GM21423 (cell line): ENCODE measurements around the gene KCNK1.

ENCODE experiments used
- ATAC-seq: cut with Tn5 transposase; IDR thresholded peaks from one replicate; pipeline ENCODE4 v1.9.1; 2021; ENCODE audit warnings: mild to moderate bottlenecking, moderate library complexity; ENCODE audit not compliant: unreplicated experiment

KCNK1 gene

DNA sequence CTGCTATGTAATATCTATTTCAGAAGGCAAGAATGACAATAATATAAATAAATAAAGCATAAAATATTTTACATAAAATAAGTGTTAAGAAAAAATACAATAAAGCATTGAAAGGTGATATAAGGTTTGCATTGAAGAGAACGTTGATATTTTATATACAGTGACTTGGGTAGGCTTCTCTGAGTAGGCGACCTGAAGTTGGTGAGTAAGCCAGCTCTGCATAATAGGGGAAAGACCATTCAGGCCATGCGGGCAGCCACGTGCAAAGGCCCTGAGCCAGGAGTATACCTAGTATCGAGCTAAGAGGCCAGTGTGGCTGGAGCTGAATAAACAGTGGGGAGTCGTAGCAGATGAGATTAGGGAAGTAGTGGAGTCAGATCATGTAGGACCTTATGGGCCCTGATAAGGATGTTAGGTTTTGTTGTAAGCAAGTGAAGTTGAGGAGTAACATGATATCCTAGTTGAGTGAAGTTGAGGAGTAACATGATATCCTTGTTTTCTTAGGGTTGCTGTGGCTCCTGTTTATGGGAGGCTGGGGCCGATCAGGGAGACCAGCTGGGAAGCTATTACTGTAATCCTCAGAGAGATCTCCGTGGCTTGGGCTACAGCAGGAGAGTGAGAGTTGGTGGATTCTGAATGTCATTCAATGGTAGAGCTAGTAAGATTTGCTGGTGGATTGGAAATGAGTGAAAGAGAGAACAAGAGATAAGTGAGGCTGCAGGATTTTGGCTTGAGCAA is 22.0 kb downstream of the KCNK1 start:
- ATAC-seq = no peak

DNA sequence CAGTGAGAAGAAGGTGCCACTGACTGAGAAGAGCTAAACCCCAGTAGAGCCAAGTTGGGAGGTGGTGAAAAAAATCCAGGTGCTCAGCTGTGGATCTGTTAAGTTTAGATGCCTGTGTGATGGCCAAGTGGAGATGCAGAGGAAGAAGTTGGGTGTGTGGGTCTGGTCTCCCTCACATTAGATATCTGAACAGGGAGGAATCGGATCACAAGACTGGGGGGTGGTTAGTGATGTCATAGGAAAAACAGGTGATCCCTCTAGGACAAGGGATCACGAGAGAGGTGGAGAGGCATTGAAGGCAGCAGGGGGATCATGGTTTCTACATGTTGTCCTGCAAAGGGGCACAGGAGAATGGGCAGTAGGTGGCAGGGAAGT is 22.6 kb downstream of the KCNK1 start:
- ATAC-seq = no peak

DNA sequence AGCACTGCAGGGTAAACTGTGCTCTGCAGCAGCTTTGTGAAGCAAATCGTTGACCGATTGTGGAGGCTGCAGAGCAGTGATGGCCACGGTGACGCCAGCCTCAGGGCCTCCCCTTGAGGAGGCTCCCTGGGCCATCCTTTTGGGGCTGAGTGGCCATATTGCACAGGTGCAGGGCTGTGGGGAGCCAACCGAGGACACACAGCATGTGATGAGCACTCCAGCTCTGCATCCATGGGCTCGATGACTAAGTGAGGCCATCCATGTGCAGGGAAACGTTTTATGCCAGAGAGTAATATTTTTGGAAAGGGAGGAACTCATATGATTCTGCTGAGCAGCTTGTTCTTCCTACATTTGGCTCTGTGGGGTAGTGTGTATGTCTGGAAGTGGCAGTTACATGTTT is 24.6 kb downstream of the KCNK1 start:
- no peak for ATAC-seq

DNA sequence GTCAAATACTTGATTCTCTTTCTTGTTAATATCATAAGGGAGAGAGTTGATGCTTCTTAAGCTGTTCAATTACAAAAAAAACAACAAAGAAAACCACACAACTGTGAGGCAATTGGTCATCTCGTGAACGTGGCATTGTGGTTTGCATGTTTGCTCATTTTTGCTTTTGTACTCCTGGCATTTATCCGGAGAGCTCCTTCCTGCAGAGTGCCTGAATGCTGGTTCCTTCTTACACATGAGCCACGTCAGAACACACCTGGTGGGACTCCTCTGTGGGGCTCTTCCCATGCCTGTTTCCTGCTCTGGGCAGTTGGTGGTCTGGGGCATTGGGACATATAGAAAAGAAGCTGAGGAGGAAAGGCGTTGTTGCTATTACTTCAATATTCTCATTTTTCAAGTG is 25.7 kb downstream of the KCNK1 start:
- ATAC-seq = no peak

DNA sequence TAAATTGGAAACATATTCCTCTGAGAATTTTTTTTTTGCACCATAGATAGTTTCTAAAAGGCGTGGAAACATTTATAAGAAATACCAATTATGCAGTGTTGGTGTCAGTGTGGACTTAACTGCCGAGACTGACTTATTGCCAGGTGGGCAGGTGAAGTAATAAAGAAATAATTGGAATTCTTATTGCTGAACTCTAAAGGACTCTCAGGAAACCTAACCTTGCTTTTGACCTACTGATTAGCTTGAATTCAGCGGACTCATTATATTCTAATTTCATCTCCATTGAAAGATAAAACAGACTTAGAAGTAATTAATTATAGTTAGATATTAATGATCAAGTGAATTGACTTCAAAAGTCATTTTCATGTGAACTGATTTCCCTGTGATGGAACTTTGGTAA is 26.3 kb downstream of the KCNK1 start:
- no peak for ATAC-seq

DNA sequence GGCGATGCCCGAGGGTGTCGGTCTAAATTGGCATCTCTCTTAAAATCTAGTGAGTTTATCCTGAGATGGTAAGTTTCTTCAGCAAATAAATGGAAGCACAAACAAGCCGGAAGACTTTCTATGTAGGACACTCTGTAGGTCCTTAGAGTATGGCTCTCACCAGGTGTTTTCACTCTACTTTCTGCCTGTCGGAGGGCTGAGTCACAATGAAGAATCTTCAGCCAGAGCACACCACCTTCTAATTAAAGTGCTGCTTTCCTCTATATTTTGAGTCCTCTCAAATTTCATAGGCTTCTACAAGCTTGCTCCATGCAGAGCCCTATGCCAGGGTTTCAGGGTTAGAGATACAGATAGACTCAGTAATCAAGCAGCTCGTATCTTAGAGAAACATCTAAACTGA is 27.1 kb downstream of the KCNK1 start:
- ATAC-seq = no peak

DNA sequence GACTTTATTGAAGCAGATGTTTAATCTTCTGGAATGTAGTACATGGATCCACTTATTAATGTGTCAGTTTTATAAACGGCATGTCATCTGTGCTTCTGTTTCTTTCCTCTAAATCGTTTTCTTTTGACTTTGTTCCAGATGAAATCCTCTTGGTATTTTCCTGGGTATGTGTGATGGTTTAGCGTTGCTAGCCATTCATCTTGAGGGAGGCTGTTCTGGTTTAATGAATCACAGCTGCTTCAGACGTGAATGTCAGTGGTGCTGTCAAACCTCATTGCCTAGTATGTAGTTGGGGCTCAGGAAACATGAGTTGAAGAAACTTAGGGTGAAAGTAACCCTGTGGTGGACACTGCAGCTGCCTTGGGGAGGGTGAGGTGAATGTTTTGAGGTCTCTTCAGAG is 33.2 kb downstream of the KCNK1 start:
- no peak for ATAC-seq

DNA sequence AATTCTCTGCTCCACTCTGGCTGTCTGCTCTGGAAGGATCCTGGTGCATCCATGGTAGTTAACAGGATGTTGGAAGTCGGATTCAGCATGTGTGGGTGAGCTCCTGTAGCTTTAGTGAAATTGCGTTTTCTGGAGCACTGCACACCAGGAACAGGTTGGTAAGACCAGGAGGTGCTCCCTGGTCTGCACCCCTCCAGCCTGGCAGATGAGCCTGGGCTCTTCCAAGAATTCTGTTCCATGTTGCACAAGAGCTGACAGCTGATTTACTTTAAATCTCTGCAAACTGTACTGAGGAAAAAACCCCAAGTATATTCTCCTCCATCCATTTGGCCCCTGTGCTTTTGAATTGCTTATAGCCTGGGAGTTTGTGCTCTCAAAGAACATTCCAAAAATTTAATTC is 33.7 kb downstream of the KCNK1 start:
- ATAC-seq = no peak

DNA sequence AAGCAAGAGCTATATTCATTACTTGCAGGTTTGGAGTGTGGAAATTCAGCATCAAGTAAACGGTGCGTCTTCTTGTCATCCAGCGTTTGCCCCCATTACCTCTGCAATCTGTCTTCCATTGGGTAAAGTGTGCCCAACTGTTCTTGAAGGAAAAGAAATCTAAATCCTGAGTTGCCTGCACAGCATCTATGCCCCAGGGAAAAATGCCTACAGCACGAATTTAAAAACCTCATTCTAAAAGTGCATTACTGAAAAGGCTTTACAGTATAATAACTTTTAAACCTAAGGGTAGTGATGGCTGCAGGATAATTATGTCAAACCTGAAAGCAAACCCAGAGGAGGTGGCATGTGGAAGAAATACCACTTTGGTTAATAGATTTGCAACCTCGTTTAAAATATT is 37.2 kb downstream of the KCNK1 start:
- no peak for ATAC-seq

DNA sequence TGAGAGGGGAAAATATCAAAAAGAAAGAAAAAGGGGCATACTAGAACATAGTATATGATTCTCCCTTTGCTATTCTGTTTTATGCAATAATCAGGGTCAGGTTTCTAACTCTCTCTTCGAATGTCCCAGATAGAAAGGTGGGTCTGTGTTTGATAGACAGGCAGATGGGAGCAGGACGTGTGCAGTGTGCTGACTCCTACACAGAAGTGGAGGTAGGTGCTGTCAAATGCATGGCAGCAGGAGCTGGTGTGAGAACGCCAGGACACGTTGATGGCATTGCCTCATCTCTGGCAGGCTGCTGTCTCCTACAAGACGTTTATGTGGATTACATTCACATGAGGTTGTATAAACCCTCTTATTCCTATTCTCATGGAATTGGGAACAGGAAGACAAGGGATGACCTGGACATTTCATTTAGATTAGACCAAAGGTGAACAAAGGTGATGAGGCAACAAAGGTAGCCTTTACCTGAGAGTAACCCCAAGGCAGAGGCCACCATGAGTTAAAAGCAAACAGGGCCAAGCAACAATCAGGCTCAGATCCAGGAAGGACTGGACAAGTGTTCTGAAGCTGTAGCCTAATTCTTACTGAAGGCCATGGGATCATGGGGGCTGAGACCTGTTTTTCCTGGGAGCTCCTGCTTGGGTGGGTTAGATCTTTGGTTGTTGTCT is 37.8 kb downstream of the KCNK1 start:
- ATAC-seq = no peak

DNA sequence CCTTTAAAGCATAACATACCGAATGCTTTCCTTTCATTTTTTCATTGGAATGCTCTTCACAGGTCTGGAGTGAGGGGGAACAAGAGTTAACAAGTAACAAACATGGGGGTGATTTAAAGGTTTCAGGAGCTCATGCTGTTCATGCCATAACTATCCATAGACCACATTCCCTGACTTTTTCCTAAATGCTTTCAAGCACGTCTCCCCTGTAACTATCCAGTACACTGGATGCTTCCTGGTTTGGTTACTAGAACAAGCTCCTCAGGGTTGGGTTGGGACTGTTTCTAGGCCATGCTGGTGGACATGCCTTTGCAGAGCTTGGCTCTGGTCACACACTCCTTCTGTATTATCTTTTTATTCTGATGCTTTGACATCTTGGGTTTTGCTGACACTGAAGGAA is 38.6 kb downstream of the KCNK1 start:
- ATAC-seq = no peak

DNA sequence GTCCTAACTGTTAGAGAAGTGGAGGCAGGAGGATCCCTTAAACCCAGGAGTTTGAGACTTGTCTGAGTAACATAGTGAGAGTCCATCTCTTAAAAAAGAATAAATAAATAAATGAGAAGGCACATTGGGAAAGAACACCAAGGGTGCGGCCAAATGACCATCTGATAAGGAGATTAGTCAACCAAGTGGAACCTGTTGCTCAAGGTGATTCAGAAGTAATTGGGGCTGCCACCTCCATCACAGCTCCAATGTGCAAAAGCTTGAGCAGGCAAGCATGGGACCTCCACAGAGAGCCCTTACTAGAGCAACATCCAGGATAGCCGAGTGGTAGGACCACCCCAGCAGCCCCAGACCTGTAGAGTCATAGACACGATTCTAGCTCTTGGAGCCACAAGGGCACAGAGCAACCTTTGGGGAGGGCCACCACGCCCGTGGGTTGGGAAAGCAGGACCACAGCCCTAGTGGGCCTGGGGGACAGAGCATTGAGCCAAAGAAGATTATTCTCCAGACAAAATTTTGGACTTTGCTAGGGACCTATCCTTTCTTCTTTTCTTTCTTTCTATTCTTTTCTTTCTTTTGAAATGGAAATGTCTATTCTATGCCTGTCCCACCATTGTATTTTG is 40.9 kb downstream of the KCNK1 start:
- no peak for ATAC-seq

DNA sequence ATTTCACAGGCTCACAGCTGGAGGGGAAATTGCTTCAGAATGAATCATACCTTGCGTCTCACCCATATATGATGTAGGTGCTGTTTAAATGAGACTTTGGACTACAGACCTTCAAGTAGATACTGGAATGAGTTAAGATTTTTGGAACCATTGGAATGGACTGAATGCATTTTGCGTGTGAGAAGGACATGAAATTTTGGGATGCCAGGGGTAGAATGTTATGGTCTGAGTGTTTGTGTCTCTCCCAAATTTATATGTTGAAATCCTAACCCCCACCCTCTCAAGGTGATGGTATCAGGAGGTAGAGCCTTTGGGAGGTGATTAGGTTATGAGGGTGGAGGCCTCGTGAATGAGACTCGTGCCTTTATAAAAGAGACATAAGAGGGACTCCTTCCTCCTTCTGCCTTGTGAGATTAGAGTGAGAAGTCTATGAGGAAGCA is 41.4 kb downstream of the KCNK1 start:
- no peak for ATAC-seq

DNA sequence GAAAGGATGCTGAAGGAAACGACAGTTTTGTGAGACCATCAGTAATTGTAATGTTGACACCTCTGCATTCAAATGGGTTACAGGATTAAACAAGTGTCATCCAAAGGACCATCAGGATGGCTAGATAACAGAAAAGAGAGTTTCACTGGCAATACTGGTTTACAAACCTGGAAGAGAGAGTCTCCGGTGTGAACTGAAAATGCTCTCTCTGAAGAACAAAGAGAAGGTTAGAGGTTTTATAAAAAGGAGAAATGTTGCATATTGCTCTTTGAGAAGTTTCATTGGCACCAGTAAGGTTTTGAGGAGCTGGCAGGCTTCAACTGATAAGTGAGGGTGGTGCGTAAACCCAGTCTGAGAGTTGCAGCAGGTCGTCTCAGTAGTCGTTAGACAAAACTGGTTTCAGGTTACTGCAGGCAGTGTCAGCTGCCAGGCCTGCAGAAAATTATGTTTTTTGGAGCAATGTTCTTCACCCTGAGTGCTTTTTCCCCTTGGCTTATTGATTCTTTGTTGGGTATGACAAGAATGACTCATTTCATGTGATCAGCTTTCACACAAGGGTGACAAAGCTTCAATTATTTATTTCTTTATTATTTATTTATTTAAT is 42.2 kb downstream of the KCNK1 start:
- ATAC-seq = no peak

DNA sequence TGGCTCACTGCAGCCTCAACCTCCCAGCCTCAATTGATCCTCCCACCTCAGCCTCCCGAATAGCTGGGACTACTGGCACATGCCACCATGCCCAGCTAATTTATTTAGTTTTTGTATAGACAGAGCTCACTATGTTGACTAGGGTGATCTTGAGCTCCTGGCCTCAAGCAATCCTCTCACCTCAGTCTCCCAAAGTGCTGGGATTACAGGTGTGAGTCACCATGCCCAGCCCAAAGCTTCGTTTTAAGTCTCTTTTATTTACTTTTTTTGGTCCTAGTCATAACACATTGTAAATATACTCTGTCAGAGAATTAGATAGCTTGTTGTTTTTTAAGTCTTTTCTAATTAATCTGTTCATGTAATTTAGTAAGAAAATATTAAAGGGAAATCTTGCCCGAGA is 42.8 kb downstream of the KCNK1 start:
- no peak for ATAC-seq

DNA sequence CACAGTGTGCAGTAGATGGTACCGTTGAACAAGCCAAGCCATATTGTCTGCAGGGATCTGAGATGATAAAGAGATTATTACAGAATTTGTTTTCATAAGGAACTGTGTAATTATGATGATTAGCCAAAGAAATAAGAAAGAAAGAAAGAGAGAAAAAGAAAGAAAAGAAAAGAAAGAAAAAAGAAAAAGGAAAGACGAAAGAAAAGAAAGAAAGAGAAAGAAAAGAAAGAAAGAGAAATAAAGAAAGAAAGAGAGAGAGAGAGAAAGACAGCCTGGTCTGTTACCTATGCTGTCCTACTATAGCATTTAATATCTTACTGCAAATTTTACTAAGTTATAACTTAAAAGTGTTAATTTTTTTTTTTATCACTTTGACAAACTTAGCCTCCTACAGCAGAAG is 43.6 kb downstream of the KCNK1 start:
- ATAC-seq = no peak

DNA sequence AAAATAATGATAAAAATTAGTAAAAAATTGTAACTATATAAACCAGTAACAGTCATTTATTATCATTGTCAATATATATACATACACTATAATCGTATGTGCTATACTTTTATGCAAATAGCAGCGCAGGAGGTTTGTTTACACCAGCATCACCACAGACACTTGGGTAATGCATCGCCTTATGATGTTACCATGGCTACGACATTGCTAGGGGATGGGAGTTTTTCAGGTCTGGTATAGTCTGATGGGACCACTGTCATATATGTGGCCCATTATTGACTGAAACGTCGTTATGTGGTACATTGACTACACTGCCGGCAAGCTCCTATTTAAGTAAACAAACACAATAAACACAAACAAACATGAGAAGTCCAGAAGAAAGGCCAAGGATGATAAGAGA is 45.6 kb downstream of the KCNK1 start:
- no peak for ATAC-seq

DNA sequence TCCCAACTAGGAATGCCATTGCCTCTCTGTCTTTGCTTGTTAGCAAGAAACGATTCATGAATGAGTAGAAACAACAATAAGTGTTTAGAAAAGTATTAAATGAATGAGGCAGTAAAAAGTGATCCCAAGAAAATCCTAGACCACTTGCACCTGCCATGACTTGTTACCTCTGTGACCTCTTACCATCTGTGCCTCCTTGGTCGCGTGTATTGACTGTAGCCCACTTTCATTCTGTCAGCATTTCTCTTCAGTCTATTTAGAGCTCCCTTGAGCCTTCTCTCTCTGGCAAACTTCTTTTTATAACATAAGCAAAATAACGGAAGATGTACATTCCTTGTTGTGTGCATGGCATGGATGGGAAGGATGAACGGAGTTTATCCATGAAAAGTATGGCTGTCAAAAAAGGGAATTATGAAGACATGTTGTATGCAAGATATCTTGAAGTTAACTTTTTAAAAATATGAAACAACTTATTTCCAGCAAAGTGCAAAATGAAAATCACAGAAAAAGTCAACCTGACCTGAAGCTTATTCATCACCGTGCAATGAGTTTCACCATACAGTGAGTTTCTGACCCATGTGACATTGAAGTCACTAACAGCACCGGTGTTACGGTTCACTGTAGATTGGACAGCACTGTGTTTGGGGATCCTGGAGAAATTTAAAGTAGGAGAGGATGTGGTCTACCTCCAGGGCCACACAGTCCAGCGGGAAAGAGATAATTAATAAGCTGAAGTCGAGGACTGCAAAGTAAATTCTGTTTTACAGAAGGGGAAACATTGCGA is 47.7 kb downstream of the KCNK1 start:
- ATAC-seq = no peak

DNA sequence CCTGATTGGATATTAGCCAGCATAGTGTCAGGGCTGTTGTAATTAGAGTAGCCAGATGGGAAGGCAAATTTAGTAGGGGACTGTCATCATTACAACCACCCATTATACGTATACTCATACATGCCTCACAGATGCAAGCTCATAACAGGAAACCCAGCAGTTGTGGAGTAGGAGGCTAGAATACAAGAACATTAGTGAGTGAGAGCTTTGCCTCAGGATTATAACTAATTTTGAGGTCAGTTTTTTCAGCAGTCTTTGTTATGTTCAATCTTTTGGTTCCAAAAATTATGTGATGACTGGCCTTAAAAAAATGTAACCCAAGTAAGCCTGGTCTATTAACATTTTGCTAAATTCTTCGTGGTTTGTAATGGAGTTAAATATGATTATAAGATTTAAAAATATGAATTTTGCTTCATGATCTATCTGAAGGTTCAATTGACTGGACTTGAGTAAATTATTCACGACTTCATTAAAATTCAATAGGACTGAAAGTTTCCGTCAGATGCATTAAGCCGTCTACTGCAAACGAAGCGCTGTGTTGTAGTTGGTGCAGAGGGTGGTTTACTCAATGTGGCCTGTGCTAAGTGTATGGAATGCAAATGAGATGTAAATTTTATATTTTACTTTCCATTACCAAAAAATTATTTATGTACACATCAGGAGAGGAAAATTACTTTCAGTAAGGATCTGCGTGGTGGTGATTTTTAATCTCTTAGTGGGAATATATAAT is 48.8 kb downstream of the KCNK1 start:
- ATAC-seq = no peak

DNA sequence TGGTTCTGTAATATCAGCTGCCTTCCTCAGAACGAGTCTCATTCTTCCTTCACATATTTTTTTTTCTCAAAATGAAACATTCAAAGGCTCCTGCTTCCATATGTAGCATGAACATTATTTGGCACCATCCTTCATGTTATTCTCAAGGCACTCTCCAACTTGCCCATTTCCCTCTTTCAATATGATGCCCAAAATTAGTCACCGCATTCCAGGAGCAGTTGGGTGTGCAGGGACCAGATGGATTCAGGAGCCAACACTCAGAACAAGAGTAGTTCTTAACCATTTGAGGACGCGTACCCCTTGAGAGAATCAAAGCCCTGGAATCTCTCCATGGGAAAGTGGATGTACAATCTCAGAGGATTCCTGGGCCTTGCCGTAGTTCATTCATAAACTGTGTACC is 50.3 kb downstream of the KCNK1 start:
- no peak for ATAC-seq
